Tibial artery (tissue), 4 donors: ENCODE results near the gene SMIM29.
A peak's percentile ranks its signal among the peaks of the same experiment; 100 is the strongest.
"Not testable (repeated sequence)": the region's sequence is repeated elsewhere in the genome, so short reads cannot be mapped to it uniquely, and the experiment has no call there.

Experiments used
- DNase-seq, 2 donors: peaks; one replicate each; pipeline ENCODE4 v3.0.0-alpha.2; 2019
- H3K27ac ChIP-seq, 2 donors: fragments of 200-600 bp; sonication (generic) in 1 of 2; 1 replicate in 1 of 2; 2 replicates in 1 of 2; pipeline ENCODE4 v1.5.1; 2018 to 2019; ENCODE audit warnings: mild to moderate bottlenecking in 1 of 2
- H3K27me3 ChIP-seq, 2 donors: fragments of 200-600 bp; sonication (generic) in 1 of 2; one replicate each; pipeline versions ENCODE4 v1.5.1 to v1.6.0; 2016 to 2019
- H3K36me3 ChIP-seq, 3 donors: fragments of 200-600 bp; sonication (generic) in 2 of 3; one replicate each; pipeline ENCODE4 v1.5.1; 2016 to 2019; ENCODE audit warnings: mild to moderate bottlenecking in 2 of 3
- H3K4me1 ChIP-seq, 4 donors: fragments of 200-600 bp; sonication (generic) in 2 of 4; 1 replicate in 3 of 4; 2 replicates in 1 of 4; pipeline ENCODE4 v1.5.1; 2016 to 2019
- H3K4me3 ChIP-seq, 2 donors: fragments of 200-600 bp; sonication (generic) in 1 of 2; 1 replicate in 1 of 2; 2 replicates in 1 of 2; pipeline ENCODE4 v1.5.1; 2018 to 2019; ENCODE audit warnings: mild to moderate bottlenecking in 2 of 2
- H3K9me3 ChIP-seq, 3 donors: fragments of 200-600 bp; sonication (generic) in 1 of 3; one replicate each; pipeline ENCODE4 v1.5.1; 2016 to 2019
- CTCF ChIP-seq, 2 experiments: fragments of 200-600 bp in 1 of 2; fragments of 450-650 bp in 1 of 2; IDR thresholded peaks; one replicate each; pipeline ENCODE4 v1.5.1; 2017 to 2019; ENCODE audit warnings: antibody characterized with exemption in 2 of 2, mild to moderate bottlenecking in 1 of 2, moderate library complexity in 1 of 2
- intact Hi-C: fragments of 100-400 bp; cut with DNase I; formaldehyde crosslinking; loops from one replicate; pipeline ENCODE4 v1.15.0; 2023; ENCODE audit warnings: low total_unique reads

SMIM29 gene

GRCh38 chr6:34247481-34248197 lies 1.2 kb downstream of the SMIM29 start:
- peaks cover 0 to 11% (median 0%) of the 10 kb centered on the region in 3 donors for H3K36me3 ChIP-seq
- H3K4me3 ChIP-seq: peak overlapping the region; percentile 80 to 83
- H3K9me3 ChIP-seq: no peaks in the 10 kb centered on the region
- H3K27ac ChIP-seq: peak overlapping the region; percentile 87 to 92
- DNase-seq: peak in 1 of 2 donors; percentile 67
- intact Hi-C loops: loop anchor here (5.0 kb wide), 3 partner anchors 50 to 170 kb away; partner anchors contain the start of gene NUDT3
- no peak for TF ChIP-seq CTCF (IDR thresholded peaks at IDR 0.05)
- peaks cover 7 to 35% (median 26%) of the 10 kb centered on the region in 4 donors for H3K4me1 ChIP-seq
- H3K27me3 ChIP-seq: no peaks in the 10 kb centered on the region

- no peak for TF ChIP-seq CTCF (IDR thresholded peaks at IDR 0.05)
- Histone ChIP-seq H3K9me3 (no peaks in the 10 kb centered on the region), H3K27ac (peak overlapping the region in 1 of 2 donors; percentile 87), H3K36me3 (peaks cover 0 to 20% (median 0%) of the 10 kb centered on the region in 3 donors), H3K4me3 (no peak overlapping the region), H3K27me3 (no peaks in the 10 kb centered on the region), H3K4me1 (peaks cover 7 to 35% (median 26%) of the 10 kb centered on the region in 4 donors)
- intact Hi-C loops: loop anchor here (5.0 kb wide), 3 partner anchors 49 to 171 kb away; partner anchors contain the start of gene NUDT3
- no peak for DNase-seq
Observed at GRCh38 chr6:34246563-34247391, 2.0 kb downstream of the SMIM29 start.

- intact Hi-C loops: loop anchor here (5.0 kb wide), 3 partner anchors 49 to 171 kb away; partner anchors contain the start of gene NUDT3
- Histone ChIP-seq H3K4me3 (no peak overlapping the region), H3K4me1 (peaks cover 7 to 35% (median 26%) of the 10 kb centered on the region in 4 donors), H3K9me3 (no peaks in the 10 kb centered on the region), H3K27ac (peak overlapping the region in 1 of 2 donors; percentile 87), H3K36me3 (peaks cover 0 to 26% (median 0%) of the 10 kb centered on the region in 3 donors), H3K27me3 (no peaks in the 10 kb centered on the region)
- no peak for TF ChIP-seq CTCF (IDR thresholded peaks at IDR 0.05)
- peak in 1 of 2 donors; percentile 54 for DNase-seq
Observed at GRCh38 chr6:34246249-34246562, 2.6 kb downstream of the SMIM29 start.

DNA sequence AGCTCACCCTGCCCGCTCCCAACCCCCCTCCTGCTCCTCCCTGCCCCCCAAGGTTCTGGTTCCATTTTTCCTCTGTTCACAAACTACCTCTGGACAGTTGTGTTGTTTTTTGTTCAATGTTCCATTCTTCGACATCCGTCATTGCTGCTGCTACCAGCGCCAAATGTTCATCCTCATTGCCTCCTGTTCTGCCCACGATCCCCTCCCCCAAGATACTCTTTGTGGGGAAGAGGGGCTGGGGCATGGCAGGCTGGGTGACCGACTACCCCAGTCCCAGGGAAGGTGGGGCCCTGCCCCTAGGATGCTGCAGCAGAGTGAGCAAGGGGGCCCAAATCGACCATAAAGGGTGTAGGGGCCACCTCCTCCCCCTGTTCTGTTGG lies 3.1 kb downstream of the SMIM29 start:
- not testable (repeated sequence) for H3K27ac ChIP-seq, H3K27me3 ChIP-seq, H3K9me3 ChIP-seq, H3K4me3 ChIP-seq, DNase-seq
- peaks cover 0 to 30% (median 0%) of the 10 kb centered on the region in 3 donors for H3K36me3 ChIP-seq
- peaks cover 7 to 35% (median 26%) of the 10 kb centered on the region in 4 donors for H3K4me1 ChIP-seq
- intact Hi-C loops: loop anchor here (5.0 kb wide), 3 partner anchors 48 to 172 kb away; partner anchors contain the start of gene NUDT3

- not testable (repeated sequence) for H3K4me3 ChIP-seq, H3K9me3 ChIP-seq, H3K27me3 ChIP-seq
- H3K36me3 ChIP-seq: peaks cover 0 to 33% (median 0%) of the 10 kb centered on the region in 3 donors
- intact Hi-C loops: loop anchor here (5.0 kb wide), 3 partner anchors 48 to 172 kb away; partner anchors contain the start of gene NUDT3
- peaks cover 7 to 35% (median 26%) of the 10 kb centered on the region in 4 donors for H3K4me1 ChIP-seq
- H3K27ac ChIP-seq: peak overlapping the region in 1 of 2 donors; percentile 35
- peak in 1 of 2 donors; percentile 54 for DNase-seq
Observed at GRCh38 chr6:34245032-34245760, 3.6 kb downstream of the SMIM29 start.
